A673 (cell line): ENCODE data around the gene NOS1AP. TPM values are rescaled to one million over a fixed set of nuclear protein-coding genes. Genes with fewer than 3 reads are reported as not detected.
A peak's percentile ranks its signal among the peaks of the same experiment; 100 is the strongest.

Experiments
- BruUV-seq: library from RNA; stranded (reverse); fragments of 400-500 nt; replicated peaks from 2 replicates; lab custom pipeline; 2021; lab: Mats Ljungman, UMichigan
- CTCF ChIA-PET: fragments of 300-600 bp; sonication (Branson Sonifier 250); formaldehyde crosslinking; loops from one replicate; lab custom pipeline; 2022; ENCODE audit warnings: antibody characterized with exemption; lab: Charles Lee
- POLR2A ChIA-PET: fragments of 300-600 bp; sonication (Branson Sonifier 250); formaldehyde crosslinking; loops from one replicate; lab custom pipeline; 2022; ENCODE audit warnings: antibody characterized with exemption; ENCODE audit not compliant: low non-redundant PET; lab: Charles Lee
- DNase-seq: peaks from one replicate; pipeline ENCODE4 v3.0.0-alpha.2; 2015; ENCODE audit warnings: low spot score
- H3K27ac ChIP-seq: fragments of 200-600 bp; sonication (generic); 2 replicates; pipeline ENCODE4 v1.5.1; 2016; ENCODE audit warnings: mixed run types, low read depth, mild to moderate bottlenecking, mixed read lengths, antibody characterized with exemption, low read length; ENCODE audit not compliant: poor library complexity, severe bottlenecking
- H3K27me3 ChIP-seq: fragments of 200-600 bp; sonication (generic); replicated peaks from 2 replicates; pipeline ENCODE4 v1.6.1; 2017; ENCODE audit warnings: mixed run types, low read depth, mild to moderate bottlenecking, mixed read lengths, antibody characterized with exemption, low read length; ENCODE audit not compliant: insufficient read depth, poor library complexity
- H3K36me3 ChIP-seq: fragments of 200-600 bp; sonication (generic); 2 replicates; pipeline ENCODE4 v1.6.1; 2016; ENCODE audit warnings: mixed run types, mild to moderate bottlenecking, mixed read lengths, antibody characterized with exemption, low read length; ENCODE audit not compliant: insufficient read depth, poor library complexity, severe bottlenecking
- H3K4me1 ChIP-seq: fragments of 200-600 bp; sonication (generic); 2 replicates; pipeline ENCODE4 v1.6.1; 2017; ENCODE audit warnings: mixed run types, mild to moderate bottlenecking, mixed read lengths, antibody characterized with exemption, low read length; ENCODE audit not compliant: insufficient read depth, poor library complexity, severe bottlenecking
- H3K4me3 ChIP-seq: fragments of 200-600 bp; sonication (generic); 2 replicates; pipeline ENCODE4 v1.5.1; 2016; ENCODE audit warnings: low read depth, mixed run types, mild to moderate bottlenecking, mixed read lengths, low read length; ENCODE audit not compliant: poor library complexity, severe bottlenecking
- H3K9me3 ChIP-seq: fragments of 200-600 bp; sonication (generic); 2 replicates; pipeline ENCODE4 v1.6.1; 2016; ENCODE audit warnings: mixed run types, low read depth, mild to moderate bottlenecking, mixed read lengths, antibody characterized with exemption, low read length; ENCODE audit not compliant: poor library complexity, severe bottlenecking
- CTCF ChIP-seq: fragments of 300-800, 200-600 bp; sonication (generic); conservative IDR thresholded peaks from 2 replicates; pipeline ENCODE4 v1.5.1; 2017; ENCODE audit warnings: low read depth, mild to moderate bottlenecking, antibody characterized with exemption, low read length, moderate library complexity, mixed read lengths
- EZH2 ChIP-seq: fragments of 200-600 bp; sonication (generic); IDR thresholded peaks from 2 replicates; pipeline ENCODE4 v1.6.1; 2017; ENCODE audit warnings: borderline replicate concordance, low read depth, mild to moderate bottlenecking, mixed read lengths, antibody characterized with exemption, low read length; ENCODE audit not compliant: poor library complexity, severe bottlenecking
- intact Hi-C: fragments of 100-400 bp; cut with micrococcal nuclease; formaldehyde crosslinking; loops from one replicate; pipeline ENCODE4 v1.10.0; 2022; ENCODE audit not compliant: unreplicated experiment
- total RNA-seq: library from RNA; stranded (reverse); gene quantifications from 2 replicates; pipeline ENCODE4 v1.2.3, GENCODE V29; 2021

NOS1AP gene
- total RNA-seq, 1 experiment from 2014 or later: 28.0 TPM

- peaks cover 99% of the 10 kb centered on the region for H3K4me1 ChIP-seq
- no peaks in the 10 kb centered on the region for H3K36me3 ChIP-seq
- DNase-seq: no peak
- H3K9me3 ChIP-seq: no peaks in the 10 kb centered on the region
- no peaks in the 10 kb centered on the region for H3K27me3 ChIP-seq
- BruUV-seq: no TSS peak
- TF ChIP-seq EZH2 (no peak), CTCF (no peak)
- peak overlapping the region; percentile 78 for H3K27ac ChIP-seq
- ChIA-PET POLR2A (no interaction called here), CTCF (no interaction called here)
- H3K4me3 ChIP-seq: no peak overlapping the region
- intact Hi-C loops: no loop called here
Observed at GRCh38 chr1:162218546-162218945, 149.1 kb downstream of the NOS1AP start.

GRCh38 chr1:162218975-162219374 is 149.5 kb downstream of the NOS1AP start:
- Histone ChIP-seq H3K4me3 (no peak overlapping the region), H3K9me3 (no peaks in the 10 kb centered on the region), H3K36me3 (no peaks in the 10 kb centered on the region), H3K27me3 (no peaks in the 10 kb centered on the region), H3K4me1 (peaks cover 99% of the 10 kb centered on the region), H3K27ac (peak overlapping the region; percentile 78)
- ChIA-PET CTCF (no interaction called here), POLR2A (no interaction called here)
- DNase-seq: no peak
- no peak for TF ChIP-seq CTCF
- no peak for TF ChIP-seq EZH2
- BruUV-seq: no TSS peak
- intact Hi-C loops: no loop called here

- H3K27me3 ChIP-seq: no peaks in the 10 kb centered on the region
- peaks cover 94% of the 10 kb centered on the region for H3K4me1 ChIP-seq
- H3K9me3 ChIP-seq: no peaks in the 10 kb centered on the region
- intact Hi-C loops: no loop called here
- ChIA-PET CTCF (no interaction called here), POLR2A (no interaction called here)
- DNase-seq: peak; percentile 44
- H3K4me3 ChIP-seq: no peak overlapping the region
- H3K36me3 ChIP-seq: no peaks in the 10 kb centered on the region
- TF ChIP-seq EZH2 (no peak), CTCF (no peak)
- BruUV-seq: no TSS peak
- peak overlapping the region; percentile 78 for H3K27ac ChIP-seq
Observed at GRCh38 chr1:162219461-162219860, 150.0 kb downstream of the NOS1AP start.
